ENCODE data around the gene SLC35C1. TPM values are rescaled to one million over a fixed set of nuclear protein-coding genes. Genes with fewer than 3 reads are reported as not detected.

The SLC35C1 gene
- total RNA-seq, 4 donors from 2014 or later, result 11.2 to 15.8 (median 14.0) TPM

- WGBS, 2 donors, result 78 to 82% methylated on average over 7 of the region's 7 CpGs
- no peak overlapping the region for H3K4me3 ChIP-seq (replicated peaks in 1 of 3)
- H3K27ac ChIP-seq, result no peak overlapping the region
- peaks cover 12 to 17% of the 10 kb centered on the region in 2 donors for H3K36me3 ChIP-seq
- no peak for DNase-seq
- peaks cover 4 to 7% of the 10 kb centered on the region in 2 donors for H3K4me1 ChIP-seq
- H3K9me3 ChIP-seq, result no peaks in the 10 kb centered on the region
- intact Hi-C loops (cut with DNase I), result no loop called here
- no peak for TF ChIP-seq POLR2A (IDR thresholded peaks at IDR 0.05)
- TF ChIP-seq, protein P1, sequence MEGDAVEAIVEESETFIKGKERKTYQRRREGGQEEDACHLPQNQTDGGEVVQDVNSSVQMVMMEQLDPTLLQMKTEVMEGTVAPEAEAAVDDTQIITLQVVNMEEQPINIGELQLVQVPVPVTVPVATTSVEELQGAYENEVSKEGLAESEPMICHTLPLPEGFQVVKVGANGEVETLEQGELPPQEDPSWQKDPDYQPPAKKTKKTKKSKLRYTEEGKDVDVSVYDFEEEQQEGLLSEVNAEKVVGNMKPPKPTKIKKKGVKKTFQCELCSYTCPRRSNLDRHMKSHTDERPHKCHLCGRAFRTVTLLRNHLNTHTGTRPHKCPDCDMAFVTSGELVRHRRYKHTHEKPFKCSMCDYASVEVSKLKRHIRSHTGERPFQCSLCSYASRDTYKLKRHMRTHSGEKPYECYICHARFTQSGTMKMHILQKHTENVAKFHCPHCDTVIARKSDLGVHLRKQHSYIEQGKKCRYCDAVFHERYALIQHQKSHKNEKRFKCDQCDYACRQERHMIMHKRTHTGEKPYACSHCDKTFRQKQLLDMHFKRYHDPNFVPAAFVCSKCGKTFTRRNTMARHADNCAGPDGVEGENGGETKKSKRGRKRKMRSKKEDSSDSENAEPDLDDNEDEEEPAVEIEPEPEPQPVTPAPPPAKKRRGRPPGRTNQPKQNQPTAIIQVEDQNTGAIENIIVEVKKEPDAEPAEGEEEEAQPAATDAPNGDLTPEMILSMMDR (IDR thresholded peaks at IDR 0.05), result no peak
- H3K27me3 ChIP-seq, result no peaks in the 10 kb centered on the region
Measured at GRCh38 chr11:45812581-45813548, 7.9 kb downstream of the SLC35C1 start.

DNA sequence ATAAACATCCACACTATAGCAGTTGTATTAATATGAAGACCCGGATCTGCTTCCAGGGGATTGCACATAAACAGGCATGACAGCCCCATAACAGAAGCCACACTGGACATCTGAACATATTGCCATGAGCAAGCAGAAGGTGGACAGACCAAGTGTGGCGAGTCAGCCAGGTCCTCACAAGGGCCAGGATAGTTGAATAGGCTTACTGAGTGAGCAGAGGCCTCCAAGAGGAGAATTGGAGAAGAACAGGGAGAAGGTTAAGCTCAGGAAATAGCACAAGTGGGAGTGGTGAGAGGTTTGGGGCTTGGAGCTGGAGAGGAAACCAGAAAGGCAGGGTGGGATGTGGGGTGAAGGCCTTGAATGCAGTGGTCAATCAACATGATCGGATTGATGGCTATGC is 10.8 kb downstream of the SLC35C1 start:
- Histone ChIP-seq H3K9me3 (no peaks in the 10 kb centered on the region), H3K36me3 (peaks cover 11 to 15% of the 10 kb centered on the region in 2 donors), H3K27me3 (no peaks in the 10 kb centered on the region), H3K27ac (no peak overlapping the region), H3K4me1 (no peaks in the 10 kb centered on the region), H3K4me3 (replicated peaks in 1 of 3) (no peak overlapping the region)
- TF ChIP-seq, protein P1 (IDR thresholded peaks at IDR 0.05), result no peak
- no peak for TF ChIP-seq POLR2A (IDR thresholded peaks at IDR 0.05)
- DNase-seq, result no peak
- intact Hi-C loops (cut with DNase I), result no loop called here
- 77 to 79% methylated on average over 3 of the region's 3 CpGs for WGBS, 2 donors

DNA sequence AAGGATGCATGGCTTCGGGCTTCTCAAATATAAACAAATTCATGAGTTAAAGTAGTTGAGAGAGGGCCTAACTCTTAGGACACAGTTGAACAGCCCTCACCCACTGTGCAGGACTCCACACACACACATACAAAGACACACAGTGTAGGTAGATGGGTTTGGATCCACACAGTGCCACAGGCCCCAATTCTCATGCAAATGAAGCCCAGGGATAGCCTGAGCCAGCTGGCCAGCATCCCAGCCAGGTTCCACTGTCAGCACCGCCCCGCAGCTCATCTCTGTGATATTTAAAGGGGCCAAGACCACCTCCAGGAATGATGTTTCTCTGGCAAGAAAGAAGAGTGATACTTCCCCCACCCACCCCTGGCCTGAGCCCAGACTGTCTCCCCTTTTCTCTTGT is 11.7 kb downstream of the SLC35C1 start:
- TF ChIP-seq POLR2A (IDR thresholded peaks at IDR 0.05), result no peak
- TF ChIP-seq, protein P1 (IDR thresholded peaks at IDR 0.05), result no peak
- no peak overlapping the region for H3K4me3 ChIP-seq (replicated peaks in 1 of 3)
- H3K27me3 ChIP-seq, result no peaks in the 10 kb centered on the region
- WGBS, 2 donors, result 50 to 52% methylated on average over 3 of the region's 3 CpGs
- H3K9me3 ChIP-seq, result no peaks in the 10 kb centered on the region
- H3K27ac ChIP-seq, result no peak overlapping the region
- H3K36me3 ChIP-seq, result peaks cover 2 to 6% of the 10 kb centered on the region in 2 donors
- DNase-seq, result no peak
- intact Hi-C loops (cut with DNase I), result no loop called here
- H3K4me1 ChIP-seq, result no peaks in the 10 kb centered on the region

DNA sequence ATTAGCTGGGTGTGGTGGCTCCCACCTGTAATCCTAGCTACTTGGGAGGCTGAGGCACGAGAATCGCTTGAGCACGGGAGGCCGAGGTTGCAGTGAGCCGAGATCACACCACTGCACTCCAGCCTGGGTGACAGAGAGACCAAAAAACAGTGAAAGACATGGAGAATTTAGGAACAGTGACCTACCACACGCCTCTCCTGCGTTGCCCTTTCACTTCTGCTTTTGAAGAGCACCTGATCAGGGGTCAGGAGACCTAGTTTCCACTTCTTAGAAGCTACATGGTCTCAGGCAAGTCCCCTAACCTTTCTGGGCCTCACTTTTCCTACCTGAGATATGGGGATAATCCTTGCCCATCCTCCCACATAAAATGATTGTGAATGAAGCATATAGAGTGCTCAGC is 12.2 kb downstream of the SLC35C1 start:
- 92 to 98% methylated on average over 6 to 7 of the region's 7 CpGs for WGBS, 2 donors
- Histone ChIP-seq H3K9me3 (no peaks in the 10 kb centered on the region), H3K4me1 (no peaks in the 10 kb centered on the region), H3K4me3 (replicated peaks in 1 of 3) (no peak overlapping the region), H3K36me3 (peaks cover 0 to under 1% of the 10 kb centered on the region in 2 donors), H3K27me3 (no peaks in the 10 kb centered on the region), H3K27ac (no peak overlapping the region)
- TF ChIP-seq, protein P1 (IDR thresholded peaks at IDR 0.05), result no peak
- no peak for TF ChIP-seq POLR2A (IDR thresholded peaks at IDR 0.05)
- intact Hi-C loops (cut with DNase I), result no loop called here
- no peak for DNase-seq

DNA sequence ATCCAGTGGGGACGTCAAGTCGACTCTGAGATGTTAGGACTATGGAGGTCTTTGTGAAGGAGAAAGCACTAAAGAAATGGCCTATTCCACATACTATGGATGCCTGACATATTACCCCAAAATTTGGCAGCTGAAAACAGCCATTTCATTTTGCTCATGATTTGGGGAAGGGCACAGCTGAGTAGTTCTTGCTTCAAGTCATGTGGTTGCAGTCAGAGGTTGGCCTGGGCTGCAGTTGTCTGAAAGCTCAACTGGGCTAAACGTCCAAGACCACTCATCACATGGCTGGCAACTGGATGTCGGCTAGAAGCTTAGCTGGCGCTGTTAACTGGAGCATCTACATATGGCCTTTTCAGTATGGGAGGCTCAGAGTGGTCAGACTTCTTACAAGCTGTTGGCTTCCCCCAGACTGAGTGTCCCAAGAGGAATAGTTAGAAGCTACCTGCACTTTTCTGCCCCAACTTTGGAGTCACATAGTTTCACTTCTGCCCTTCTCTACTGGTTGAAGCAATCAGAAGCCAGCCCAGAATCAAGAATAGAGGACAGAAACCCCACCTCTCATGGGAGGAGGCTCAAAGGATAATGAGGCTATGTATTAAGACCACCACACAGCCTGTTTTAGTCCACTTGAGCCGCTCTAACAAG is 14.1 kb downstream of the SLC35C1 start:
- Histone ChIP-seq H3K27me3 (no peaks in the 10 kb centered on the region), H3K27ac (no peak overlapping the region), H3K9me3 (no peaks in the 10 kb centered on the region), H3K4me1 (no peaks in the 10 kb centered on the region), H3K36me3 (no peaks in the 10 kb centered on the region), H3K4me3 (replicated peaks in 1 of 3) (no peak overlapping the region)
- TF ChIP-seq, protein P1 (IDR thresholded peaks at IDR 0.05), result no peak
- TF ChIP-seq POLR2A (IDR thresholded peaks at IDR 0.05), result no peak
- no peak for DNase-seq
- WGBS, 2 donors, result 80 to 95% methylated on average over 6 of the region's 6 CpGs
- intact Hi-C loops (cut with DNase I), result no loop called here
